ENCODE measurements around the gene CDC42EP2.
"Not testable (repeated sequence)": the region's sequence is repeated elsewhere in the genome, so short reads cannot be mapped to it uniquely, and the experiment has no call there.

Gene CDC42EP2

DNA sequence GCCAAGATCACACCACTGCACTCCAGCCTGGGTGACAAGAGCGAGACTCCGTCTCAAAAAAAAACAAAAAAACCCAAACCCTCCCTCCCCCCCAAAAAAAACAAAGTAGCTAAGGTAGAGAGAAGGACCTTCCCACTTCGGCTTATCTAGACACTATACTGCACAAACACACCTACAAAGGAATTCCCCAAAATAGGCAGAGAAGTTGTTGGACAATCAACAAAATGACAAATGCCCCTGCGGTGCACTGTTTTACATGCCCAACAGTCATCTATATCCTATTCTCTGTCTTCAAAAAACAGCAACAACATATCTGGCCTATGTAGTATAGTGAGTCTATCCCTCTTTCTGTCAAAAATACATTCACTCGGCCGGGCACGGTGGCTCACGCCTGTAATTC is 12.4 kb downstream of the CDC42EP2 start:
- DNase-seq (ENCODE audit: low read depth, low spot score) = no peak
- in situ Hi-C loops (cut with HindIII; ENCODE audit: low sequenced_read_pairs) = no loop called here
- H3K4me3 ChIP-seq (ENCODE audit: low read depth, low read length) = no peak overlapping the region
- TF ChIP-seq CTCF (IDR thresholded peaks at IDR 0.05; ENCODE audit: low read depth, low read length) = no peak

GRCh38 chr11:65329478-65329877 is 14.8 kb downstream of the CDC42EP2 start:
- no peak for DNase-seq (ENCODE audit: low read depth, low spot score)
- H3K4me3 ChIP-seq (ENCODE audit: low read depth, low read length) = no peak overlapping the region
- in situ Hi-C loops (cut with HindIII; ENCODE audit: low sequenced_read_pairs) = no loop called here
- no peak for TF ChIP-seq CTCF (IDR thresholded peaks at IDR 0.05; ENCODE audit: low read depth, low read length)

GRCh38 chr11:65329944-65330403 is 15.3 kb downstream of the CDC42EP2 start:
- peak; percentile 92 for DNase-seq (ENCODE audit: low read depth, low spot score)
- H3K4me3 ChIP-seq (ENCODE audit: low read depth, low read length) = no peak overlapping the region
- peak; percentile 71 for TF ChIP-seq CTCF (IDR thresholded peaks at IDR 0.05; ENCODE audit: low read depth, low read length)
- in situ Hi-C loops (cut with HindIII; ENCODE audit: low sequenced_read_pairs) = no loop called here

- in situ Hi-C loops (cut with HindIII; ENCODE audit: low sequenced_read_pairs) = no loop called here
- no peak overlapping the region for H3K4me3 ChIP-seq (ENCODE audit: low read depth, low read length)
- no peak for DNase-seq (ENCODE audit: low read depth, low spot score)
- no peak for TF ChIP-seq CTCF (IDR thresholded peaks at IDR 0.05; ENCODE audit: low read depth, low read length)
Observed at GRCh38 chr11:65330544-65330943, 15.9 kb downstream of the CDC42EP2 start.

- H3K4me3 ChIP-seq (ENCODE audit: low read depth, low read length); in situ Hi-C loops (cut with HindIII; ENCODE audit: low sequenced_read_pairs); DNase-seq (ENCODE audit: low read depth, low spot score): not testable (repeated sequence)
Observed at GRCh38 chr11:65332591-65332990, 17.9 kb downstream of the CDC42EP2 start.

GRCh38 chr11:65334696-65335295 is 20.1 kb downstream of the CDC42EP2 start:
- TF ChIP-seq CTCF (IDR thresholded peaks at IDR 0.05; ENCODE audit: low read depth, low read length) = no peak
- in situ Hi-C loops (cut with HindIII; ENCODE audit: low sequenced_read_pairs) = no loop called here
- no peak for DNase-seq (ENCODE audit: low read depth, low spot score)
- peak overlapping the region; percentile 94 for H3K4me3 ChIP-seq (ENCODE audit: low read depth, low read length)

DNA sequence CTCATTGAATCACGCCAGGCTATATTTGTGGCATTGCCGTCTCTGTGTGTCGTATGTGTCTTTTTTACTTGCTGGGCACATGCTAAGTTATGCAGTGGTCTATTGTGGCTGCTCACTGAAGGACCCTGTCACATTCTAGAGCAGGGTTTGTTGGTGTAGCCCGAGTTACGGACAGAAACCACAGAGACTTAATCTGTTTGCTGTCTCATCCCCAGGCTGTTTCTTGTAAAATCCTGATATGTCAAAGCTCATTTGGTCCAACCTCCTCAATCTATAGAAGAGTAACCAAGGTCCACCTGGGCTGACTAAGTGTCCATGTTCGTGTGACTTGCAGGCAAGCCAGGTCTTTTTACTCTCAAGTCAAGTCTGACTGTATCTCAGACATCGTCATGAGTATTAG is 24.0 kb downstream of the CDC42EP2 start:
- DNase-seq (ENCODE audit: low read depth, low spot score) = no peak
- in situ Hi-C loops (cut with HindIII; ENCODE audit: low sequenced_read_pairs) = no loop called here
- no peak for TF ChIP-seq CTCF (IDR thresholded peaks at IDR 0.05; ENCODE audit: low read depth, low read length)
- no peak overlapping the region for H3K4me3 ChIP-seq (ENCODE audit: low read depth, low read length)

Data from astrocyte of the spinal cord (primary cell).